Parathyroid adenoma (tissue), 2 donors: Measurements from ENCODE around the gene LTB.

ENCODE experiments used
- H2AFZ ChIP-seq: fragments of 300-600 bp; sonication (generic); one replicate; pipeline ENCODE4 v1.7.0; 2017; ENCODE audit warnings: antibody characterized with exemption, mild to moderate bottlenecking
- H3K27ac ChIP-seq: fragments of 300-600 bp; sonication (generic); one replicate; pipeline ENCODE4 v1.7.0; 2017
- H3K27me3 ChIP-seq: fragments of 300-600 bp; sonication (generic); one replicate; pipeline ENCODE4 v1.7.0; 2017; ENCODE audit warnings: low read length; ENCODE audit not compliant: control insufficient read depth, insufficient read depth
- H3K36me3 ChIP-seq: fragments of 300-600 bp; sonication (generic); one replicate; pipeline ENCODE4 v1.7.0; 2017; ENCODE audit warnings: low read length; ENCODE audit not compliant: control insufficient read depth, insufficient read depth
- H3K4me1 ChIP-seq: fragments of 300-600 bp; sonication (generic); one replicate; pipeline ENCODE4 v1.7.0; 2017; ENCODE audit warnings: control low read depth
- H3K4me2 ChIP-seq: fragments of 300-600 bp; sonication (generic); one replicate; pipeline ENCODE4 v1.7.0; 2017; ENCODE audit warnings: low read length
- H3K4me3 ChIP-seq: fragments of 300-600 bp; sonication (generic); one replicate; pipeline ENCODE4 v1.7.0; 2017; ENCODE audit warnings: low read depth, low read length
- H3K79me2 ChIP-seq: fragments of 300-600 bp; sonication (generic); one replicate; pipeline ENCODE4 v1.7.0; 2017; ENCODE audit warnings: control low read depth
- H3K9ac ChIP-seq: fragments of 300-600 bp; sonication (generic); one replicate; pipeline ENCODE4 v1.7.0; 2017; ENCODE audit warnings: mild to moderate bottlenecking
- H3K9me3 ChIP-seq: fragments of 300-600 bp; sonication (generic); one replicate; pipeline ENCODE4 v1.7.0; 2017; ENCODE audit warnings: low read length; ENCODE audit not compliant: control insufficient read depth
- TF ChIP-seq, protein P1 (sequence below): fragments of 300-600 bp; sonication (generic); IDR thresholded peaks from one replicate; pipeline ENCODE4 v1.7.0; 2017; ENCODE audit warnings: antibody characterized with exemption, mild to moderate bottlenecking
- donor health status: primary hyperparathyroidism.

LTB gene

DNA sequence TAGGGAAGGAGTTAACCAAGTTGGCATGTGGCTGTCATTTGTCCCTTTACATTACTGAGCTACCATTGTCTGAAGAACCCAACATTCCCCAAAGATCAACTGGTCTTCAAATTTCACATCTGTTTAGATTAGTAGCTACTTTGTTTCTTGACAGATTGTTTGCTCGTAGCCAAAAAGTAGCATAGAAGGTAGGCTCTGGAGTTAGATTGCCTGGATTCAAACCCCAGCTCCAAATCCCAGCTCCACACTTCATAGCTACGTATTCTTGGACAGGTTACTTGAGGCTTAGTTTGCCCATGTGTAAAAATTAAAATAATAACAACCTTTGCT is 33.7 kb downstream of the LTB start:
- H3K4me1 ChIP-seq: peaks cover 9% of the 10 kb centered on the region
- no peaks in the 10 kb centered on the region for H3K27me3 ChIP-seq
- TF ChIP-seq, protein P1, sequence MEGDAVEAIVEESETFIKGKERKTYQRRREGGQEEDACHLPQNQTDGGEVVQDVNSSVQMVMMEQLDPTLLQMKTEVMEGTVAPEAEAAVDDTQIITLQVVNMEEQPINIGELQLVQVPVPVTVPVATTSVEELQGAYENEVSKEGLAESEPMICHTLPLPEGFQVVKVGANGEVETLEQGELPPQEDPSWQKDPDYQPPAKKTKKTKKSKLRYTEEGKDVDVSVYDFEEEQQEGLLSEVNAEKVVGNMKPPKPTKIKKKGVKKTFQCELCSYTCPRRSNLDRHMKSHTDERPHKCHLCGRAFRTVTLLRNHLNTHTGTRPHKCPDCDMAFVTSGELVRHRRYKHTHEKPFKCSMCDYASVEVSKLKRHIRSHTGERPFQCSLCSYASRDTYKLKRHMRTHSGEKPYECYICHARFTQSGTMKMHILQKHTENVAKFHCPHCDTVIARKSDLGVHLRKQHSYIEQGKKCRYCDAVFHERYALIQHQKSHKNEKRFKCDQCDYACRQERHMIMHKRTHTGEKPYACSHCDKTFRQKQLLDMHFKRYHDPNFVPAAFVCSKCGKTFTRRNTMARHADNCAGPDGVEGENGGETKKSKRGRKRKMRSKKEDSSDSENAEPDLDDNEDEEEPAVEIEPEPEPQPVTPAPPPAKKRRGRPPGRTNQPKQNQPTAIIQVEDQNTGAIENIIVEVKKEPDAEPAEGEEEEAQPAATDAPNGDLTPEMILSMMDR: no peak
- peak overlapping the region; percentile 92 for H3K4me2 ChIP-seq
- H2AFZ ChIP-seq: no peak overlapping the region
- H3K9ac ChIP-seq: no peak overlapping the region
- H3K9me3 ChIP-seq: no peaks in the 10 kb centered on the region
- peaks cover 22% of the 10 kb centered on the region for H3K79me2 ChIP-seq
- H3K36me3 ChIP-seq: no peaks in the 10 kb centered on the region
- H3K27ac ChIP-seq: peak overlapping the region; percentile 80
- H3K4me3 ChIP-seq: peak overlapping the region; percentile 88

DNA sequence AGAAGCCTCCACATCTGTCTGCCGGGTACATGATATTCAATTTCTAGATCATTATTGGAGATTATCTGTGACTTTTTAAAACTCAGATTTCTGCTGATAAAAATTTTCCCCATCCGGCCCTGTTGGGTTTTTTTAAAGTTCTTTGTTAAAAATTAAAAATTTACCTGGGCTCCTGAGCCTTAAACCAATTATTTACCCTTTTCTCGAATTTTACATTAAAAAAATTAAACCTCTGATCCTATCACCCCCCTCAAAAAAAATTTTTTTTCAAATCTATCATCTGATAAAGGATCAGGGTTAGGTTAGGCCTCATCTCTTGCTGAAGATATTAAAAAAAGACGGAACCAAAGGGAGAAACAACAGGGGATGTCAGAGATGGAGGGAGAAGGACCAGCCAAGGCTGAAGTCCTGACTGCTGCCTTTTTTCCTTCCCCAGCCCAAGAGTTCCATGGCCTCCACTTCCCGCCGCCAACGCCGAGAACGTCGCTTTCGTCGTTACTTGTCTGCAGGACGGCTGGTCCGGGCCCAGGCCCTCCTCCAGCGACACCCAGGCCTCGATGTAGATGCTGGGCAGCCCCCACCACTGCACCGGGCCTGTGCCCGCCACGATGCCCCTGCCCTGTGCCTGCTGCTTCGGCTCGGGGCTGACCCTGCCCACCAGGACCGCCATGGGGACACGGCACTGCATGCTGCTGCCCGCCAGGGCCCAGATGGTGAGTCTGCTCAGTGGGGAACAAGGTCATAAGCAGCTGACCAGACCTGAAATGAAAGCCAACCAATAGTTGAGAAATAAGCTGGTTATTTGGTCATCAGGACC is 34.3 kb downstream of the LTB start:
- H3K4me1 ChIP-seq: peaks cover 11% of the 10 kb centered on the region
- peak overlapping the region; percentile 75 for H2AFZ ChIP-seq
- H3K4me2 ChIP-seq: peak overlapping the region; percentile 92
- H3K27ac ChIP-seq: peak overlapping the region; percentile 80
- no peaks in the 10 kb centered on the region for H3K36me3 ChIP-seq
- no peaks in the 10 kb centered on the region for H3K9me3 ChIP-seq
- H3K79me2 ChIP-seq: peaks cover 23% of the 10 kb centered on the region
- H3K27me3 ChIP-seq: no peaks in the 10 kb centered on the region
- TF ChIP-seq, protein P1: no peak
- H3K4me3 ChIP-seq: peak overlapping the region; percentile 88
- H3K9ac ChIP-seq: no peak overlapping the region

DNA sequence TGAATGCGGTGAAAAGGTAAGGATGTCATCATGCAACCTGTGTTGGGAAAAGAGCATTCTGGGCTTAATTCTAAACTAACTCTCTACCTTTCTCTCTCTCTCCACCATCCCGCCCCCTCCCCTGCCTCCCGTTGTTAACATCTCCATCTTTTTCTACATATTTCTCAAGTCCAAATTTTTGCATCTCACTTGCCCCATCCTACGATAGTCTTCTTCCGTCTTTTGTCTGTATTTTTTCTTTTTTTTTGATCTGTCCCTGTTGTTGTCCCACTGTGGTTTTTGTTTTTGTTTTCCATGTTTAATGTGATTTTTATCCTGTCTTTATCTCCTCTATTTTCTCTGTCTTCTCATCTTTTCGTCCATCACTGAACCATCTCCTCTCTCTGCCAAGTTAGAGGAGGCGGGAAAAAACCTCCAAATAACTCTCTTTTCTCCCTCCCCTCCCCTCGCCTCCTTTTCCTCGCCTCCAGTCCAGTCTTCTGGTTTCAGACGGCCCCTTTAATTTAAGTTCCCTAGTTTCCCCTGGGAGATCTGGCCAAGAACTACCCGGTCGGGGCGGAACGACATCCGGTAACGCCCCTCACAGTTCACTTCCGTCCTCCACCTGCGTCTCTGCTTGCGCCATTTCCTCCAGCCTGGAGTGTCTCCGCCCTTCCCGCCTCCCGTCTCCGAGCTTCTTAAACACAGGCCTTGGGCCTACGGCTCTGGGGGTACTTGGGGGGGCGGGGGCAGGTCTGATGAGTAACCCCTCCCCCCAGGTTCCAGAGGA is 35.1 kb downstream of the LTB start, which contains the start of gene NFKBIL1:
NFKBIL1 (plus strand) TSS at position 651 of the 769 bp plus-strand sequence; CDS start at position 738, 87 bp downstream.
- H3K9ac ChIP-seq: no peak within 1 kb of the TSS
- peak within 1 kb of the TSS; percentile 88 for H3K4me3 ChIP-seq
- peak within 1 kb of the TSS; percentile 77 for H2AFZ ChIP-seq
- H3K79me2 ChIP-seq: peaks cover 21% of the 10 kb centered on the region
- no peaks in the 10 kb centered on the region for H3K9me3 ChIP-seq
- H3K27ac ChIP-seq: peak within 1 kb of the TSS; percentile 80
- no peaks in the 10 kb centered on the region for H3K27me3 ChIP-seq
- peak within 1 kb of the TSS; percentile 92 for H3K4me2 ChIP-seq
- TF ChIP-seq, protein P1: no peak
- no peaks in the 10 kb centered on the region for H3K36me3 ChIP-seq
- H3K4me1 ChIP-seq: peaks cover 15% of the 10 kb centered on the region

DNA sequence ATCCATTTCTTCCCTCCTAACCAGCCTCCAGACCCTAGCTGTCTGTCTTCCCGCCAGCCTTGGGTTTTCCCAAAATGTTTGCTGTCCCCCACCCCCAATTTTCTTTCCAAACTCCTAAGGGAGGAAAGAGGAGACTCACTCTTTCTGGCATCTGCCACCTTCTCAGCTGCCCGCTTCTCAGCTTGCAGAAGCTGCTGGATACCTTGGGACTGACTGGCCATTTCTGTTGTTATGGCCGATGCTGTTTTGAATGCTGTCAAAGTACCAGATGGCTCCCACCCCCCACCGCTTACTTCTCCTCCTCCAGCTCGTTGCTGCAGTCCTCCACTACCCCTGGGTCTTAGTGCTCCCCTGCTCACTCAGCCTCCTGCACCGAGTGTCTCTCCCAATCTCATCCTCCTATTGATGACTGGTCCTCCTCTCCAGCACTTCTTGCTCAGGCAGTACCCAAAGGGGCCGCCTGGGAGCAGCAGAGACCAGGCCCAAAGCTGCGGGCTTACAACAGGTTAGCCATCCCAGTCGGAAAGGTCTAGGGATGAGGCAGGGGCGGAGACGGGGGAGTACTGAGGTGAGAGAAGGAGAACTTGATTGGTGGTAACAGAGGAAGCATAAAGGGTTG is 35.8 kb downstream of the LTB start, which contains the start of gene ATP6V1G2:
ATP6V1G2 (minus strand) TSS at position 270 of the 619 bp plus-strand sequence; CDS start at position 221, 49 bp downstream.
- Histone ChIP-seq H3K4me1 (peaks cover 15% of the 10 kb centered on the region), H3K27ac (peak within 1 kb of the TSS; percentile 80), H3K4me3 (peak within 1 kb of the TSS; percentile 88), H3K9ac (no peak within 1 kb of the TSS), H2AFZ (peak within 1 kb of the TSS; percentile 77), H3K27me3 (no peaks in the 10 kb centered on the region), H3K4me2 (peak within 1 kb of the TSS; percentile 92), H3K79me2 (peaks cover 21% of the 10 kb centered on the region), H3K9me3 (no peaks in the 10 kb centered on the region), H3K36me3 (no peaks in the 10 kb centered on the region)
- TF ChIP-seq, protein P1: peak; percentile 99
